Mucosa of stomach (tissue), 1 donor: ENCODE results near the gene TMEM167A.

Experiments
- H3K27me3 ChIP-seq: one replicate; pipeline ENCODE4 v1.7.0; 2013; ENCODE audit warnings: mild to moderate bottlenecking, low read length; ENCODE audit not compliant: control insufficient read depth, insufficient read depth
- H3K36me3 ChIP-seq: one replicate; pipeline ENCODE4 v1.7.0; 2013; ENCODE audit warnings: low read length; ENCODE audit not compliant: control insufficient read depth, insufficient read depth
- H3K4me1 ChIP-seq: one replicate; pipeline ENCODE4 v1.7.0; 2013; ENCODE audit warnings: mild to moderate bottlenecking, low read length; ENCODE audit not compliant: control insufficient read depth, insufficient read depth
- H3K4me3 ChIP-seq: one replicate; pipeline ENCODE4 v1.7.0; 2013; ENCODE audit warnings: low read length
- H3K9ac ChIP-seq: one replicate; pipeline ENCODE4 v1.7.0; 2013; ENCODE audit warnings: mild to moderate bottlenecking, low read length, moderate library complexity
- H3K9me3 ChIP-seq: one replicate; pipeline ENCODE4 v1.7.0; 2013; ENCODE audit warnings: mild to moderate bottlenecking, low read length, moderate library complexity; ENCODE audit not compliant: control insufficient read depth
- donor health status: Pancreatic carcinoma.

The TMEM167A gene

GRCh38 chr5:83099445-83099844, 22.3 kb upstream of the TMEM167A start:
- H3K36me3 ChIP-seq: no peaks in the 10 kb centered on the region
- peaks cover 19% of the 10 kb centered on the region for H3K4me1 ChIP-seq
- no peak overlapping the region for H3K4me3 ChIP-seq
- H3K27me3 ChIP-seq: no peaks in the 10 kb centered on the region
- H3K9me3 ChIP-seq: no peaks in the 10 kb centered on the region
- no peak overlapping the region for H3K9ac ChIP-seq

- Histone ChIP-seq H3K4me3 (no peak overlapping the region), H3K9me3 (no peaks in the 10 kb centered on the region), H3K36me3 (no peaks in the 10 kb centered on the region), H3K4me1 (peaks cover 19% of the 10 kb centered on the region), H3K9ac (no peak overlapping the region), H3K27me3 (no peaks in the 10 kb centered on the region)
These were observed 21.8 kb upstream of the TMEM167A start for GRCh38 chr5:83099001-83099400.

- Histone ChIP-seq H3K4me3 (no peak overlapping the region), H3K9ac (no peak overlapping the region), H3K36me3 (no peaks in the 10 kb centered on the region), H3K9me3 (no peaks in the 10 kb centered on the region), H3K4me1 (peaks cover 19% of the 10 kb centered on the region), H3K27me3 (no peaks in the 10 kb centered on the region)
These were observed 20.6 kb upstream of the TMEM167A start for GRCh38 chr5:83097689-83098231.

GRCh38 chr5:83096660-83097339, 19.6 kb upstream of the TMEM167A start:
- Histone ChIP-seq H3K27me3 (no peaks in the 10 kb centered on the region), H3K9ac (no peak overlapping the region), H3K4me3 (no peak overlapping the region), H3K9me3 (no peaks in the 10 kb centered on the region), H3K36me3 (no peaks in the 10 kb centered on the region), H3K4me1 (peaks cover 19% of the 10 kb centered on the region)

- Histone ChIP-seq H3K9ac (no peak overlapping the region), H3K27me3 (no peaks in the 10 kb centered on the region), H3K36me3 (no peaks in the 10 kb centered on the region), H3K9me3 (no peaks in the 10 kb centered on the region), H3K4me3 (no peak overlapping the region), H3K4me1 (peaks cover 19% of the 10 kb centered on the region)
These were observed 18.9 kb upstream of the TMEM167A start for GRCh38 chr5:83095957-83096539.

- Histone ChIP-seq H3K4me1 (peaks cover 19% of the 10 kb centered on the region), H3K9me3 (no peaks in the 10 kb centered on the region), H3K4me3 (no peak overlapping the region), H3K36me3 (no peaks in the 10 kb centered on the region), H3K9ac (no peak overlapping the region), H3K27me3 (no peaks in the 10 kb centered on the region)
These were observed 18.2 kb upstream of the TMEM167A start for GRCh38 chr5:83095163-83095956.

- Histone ChIP-seq H3K36me3 (no peaks in the 10 kb centered on the region), H3K4me3 (no peak overlapping the region), H3K9ac (no peak overlapping the region), H3K4me1 (peaks cover 19% of the 10 kb centered on the region), H3K9me3 (no peaks in the 10 kb centered on the region), H3K27me3 (no peaks in the 10 kb centered on the region)
These were observed 16.5 kb upstream of the TMEM167A start for GRCh38 chr5:83093692-83094091.

- H3K4me3 ChIP-seq: no peak overlapping the region
- H3K4me1 ChIP-seq: peaks cover 12% of the 10 kb centered on the region
- H3K9me3 ChIP-seq: no peaks in the 10 kb centered on the region
- no peaks in the 10 kb centered on the region for H3K27me3 ChIP-seq
- H3K36me3 ChIP-seq: no peaks in the 10 kb centered on the region
- no peak overlapping the region for H3K9ac ChIP-seq
These were observed 15.4 kb upstream of the TMEM167A start for GRCh38 chr5:83092619-83093018.

- Histone ChIP-seq H3K9me3 (no peaks in the 10 kb centered on the region), H3K36me3 (no peaks in the 10 kb centered on the region), H3K4me3 (no peak overlapping the region), H3K27me3 (no peaks in the 10 kb centered on the region), H3K9ac (no peak overlapping the region), H3K4me1 (no peaks in the 10 kb centered on the region)
These were observed 13.0 kb upstream of the TMEM167A start for GRCh38 chr5:83090169-83090568.

GRCh38 chr5:83085106-83085505, 7.9 kb upstream of the TMEM167A start:
- no peak overlapping the region for H3K9ac ChIP-seq
- H3K27me3 ChIP-seq: peaks cover 3% of the 10 kb centered on the region
- no peaks in the 10 kb centered on the region for H3K36me3 ChIP-seq
- H3K4me3 ChIP-seq: no peak overlapping the region
- peaks cover 12% of the 10 kb centered on the region for H3K4me1 ChIP-seq
- H3K9me3 ChIP-seq: no peaks in the 10 kb centered on the region

GRCh38 chr5:83084336-83084735, 7.1 kb upstream of the TMEM167A start:
- Histone ChIP-seq H3K4me1 (peaks cover 12% of the 10 kb centered on the region), H3K4me3 (no peak overlapping the region), H3K9ac (no peak overlapping the region)

GRCh38 chr5:83082750-83083149, 5.6 kb upstream of the TMEM167A start:
- Histone ChIP-seq H3K9ac (no peak overlapping the region), H3K36me3 (no peaks in the 10 kb centered on the region), H3K4me3 (no peak overlapping the region), H3K27me3 (peaks cover 3% of the 10 kb centered on the region), H3K4me1 (peaks cover 17% of the 10 kb centered on the region), H3K9me3 (no peaks in the 10 kb centered on the region)

More at GRCh38 chr5:83084336-83084735, 7.1 kb upstream of the TMEM167A start:
- peaks cover 3% of the 10 kb centered on the region for H3K27me3 ChIP-seq
- no peaks in the 10 kb centered on the region for H3K36me3 ChIP-seq
- H3K9me3 ChIP-seq: no peaks in the 10 kb centered on the region
